Smooth muscle cell of the pulmonary artery (primary cell): ENCODE data around the gene CRTC3. TPM values are rescaled to one million over a fixed set of nuclear protein-coding genes. Genes with fewer than 3 reads are reported as not detected.

Source experiments
- total RNA-seq: library from RNA; depleted of rRNA; stranded (reverse); fragments of >200 nt; gene quantifications from 2 replicates; pipeline ENCODE4 v1.2.3, GENCODE V29; 2014

The CRTC3 gene, protein sequence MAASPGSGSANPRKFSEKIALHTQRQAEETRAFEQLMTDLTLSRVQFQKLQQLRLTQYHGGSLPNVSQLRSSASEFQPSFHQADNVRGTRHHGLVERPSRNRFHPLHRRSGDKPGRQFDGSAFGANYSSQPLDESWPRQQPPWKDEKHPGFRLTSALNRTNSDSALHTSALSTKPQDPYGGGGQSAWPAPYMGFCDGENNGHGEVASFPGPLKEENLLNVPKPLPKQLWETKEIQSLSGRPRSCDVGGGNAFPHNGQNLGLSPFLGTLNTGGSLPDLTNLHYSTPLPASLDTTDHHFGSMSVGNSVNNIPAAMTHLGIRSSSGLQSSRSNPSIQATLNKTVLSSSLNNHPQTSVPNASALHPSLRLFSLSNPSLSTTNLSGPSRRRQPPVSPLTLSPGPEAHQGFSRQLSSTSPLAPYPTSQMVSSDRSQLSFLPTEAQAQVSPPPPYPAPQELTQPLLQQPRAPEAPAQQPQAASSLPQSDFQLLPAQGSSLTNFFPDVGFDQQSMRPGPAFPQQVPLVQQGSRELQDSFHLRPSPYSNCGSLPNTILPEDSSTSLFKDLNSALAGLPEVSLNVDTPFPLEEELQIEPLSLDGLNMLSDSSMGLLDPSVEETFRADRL
- 22.2 and 22.5 TPM in 2 replicates for total RNA-seq

DNA sequence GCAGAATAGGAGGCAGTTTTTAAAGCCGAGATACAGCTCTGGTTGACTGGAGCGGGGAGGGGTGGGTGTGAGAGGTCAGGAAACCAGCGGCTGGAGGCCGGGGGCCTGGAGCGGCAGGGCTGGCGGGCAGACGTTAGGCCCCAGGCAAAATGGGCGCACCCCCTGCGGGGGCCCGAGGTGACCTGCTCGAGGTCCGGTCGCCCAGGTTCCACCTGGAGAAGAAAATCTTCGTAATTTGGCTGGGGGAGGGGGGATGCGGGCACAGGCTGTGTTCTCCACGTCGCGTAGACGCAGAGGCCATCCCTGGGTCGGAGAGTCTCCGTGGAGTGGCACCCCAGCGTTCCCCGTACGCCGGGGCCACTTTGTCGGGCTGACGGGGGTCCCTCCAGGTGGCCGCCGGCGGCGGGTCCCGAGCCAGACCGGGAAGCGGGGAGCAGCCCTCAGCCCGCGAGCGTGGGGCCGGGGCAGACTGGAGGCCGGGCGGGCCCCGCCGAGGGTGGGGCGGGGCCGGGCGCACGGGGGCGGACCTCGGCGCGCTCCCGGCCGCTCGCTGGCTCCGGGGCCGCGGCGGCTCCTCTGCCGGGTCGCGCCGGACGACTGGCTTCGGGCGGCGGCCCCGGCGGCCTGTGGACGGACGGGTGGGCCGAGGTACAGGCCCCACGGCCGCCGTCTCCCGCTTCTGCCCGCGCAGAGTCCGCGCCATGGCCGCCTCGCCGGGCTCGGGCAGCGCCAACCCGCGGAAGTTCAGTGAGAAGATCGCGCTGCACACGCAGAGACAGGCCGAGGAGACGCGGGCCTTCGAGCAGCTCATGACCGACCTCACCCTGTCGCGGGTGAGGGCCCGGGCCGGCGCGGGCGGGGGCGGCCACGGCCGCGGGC is at the start of gene CRTC3:
Gene CRTC3 (plus strand): TSS at position 553 of the 879 bp plus-strand sequence. CDS start 149 bp downstream, at position 702.

Other genes with a start within 250 kb of the CRTC3 start
- 2.5 and 2.8 TPM in 2 replicates for gene ZNF774, start 177.6 kb upstream of the CRTC3 start, total RNA-seq
- gene IQGAP1, start 141.7 kb upstream of the CRTC3 start, total RNA-seq: 271 and 280 TPM in 2 replicates
- 0.96 and 1.2 TPM in 2 replicates for gene BLM, start 187.4 kb downstream of the CRTC3 start, total RNA-seq